PC-9 (cell line): ENCODE data around the gene RPS6KA3.

Experiments
- CTCF ChIP-seq: fragments of 200-600 bp; sonication (generic); conservative IDR thresholded peaks from 2 replicates; pipeline ENCODE4 v1.6.1; 2017; ENCODE audit warnings: mixed run types, antibody characterized with exemption, mild to moderate bottlenecking, moderate library complexity
- EZH2 ChIP-seq: fragments of 200-600 bp; sonication (generic); IDR thresholded peaks from 2 replicates; pipeline ENCODE4 v1.8.0; 2017; ENCODE audit warnings: antibody characterized with exemption, low read depth

- no peak for TF ChIP-seq CTCF
- no peak for TF ChIP-seq EZH2
These were observed 138.0 kb downstream of the RPS6KA3 start for GRCh38 chrX:20128670-20129069.
